ENCODE measurements around the gene CDCP2. TPM values are rescaled to one million over a fixed set of nuclear protein-coding genes. Genes with fewer than 3 reads are reported as not detected.
"Not testable (repeated sequence)": the region's sequence is repeated elsewhere in the genome, so short reads cannot be mapped to it uniquely, and the experiment has no call there.

CDCP2 gene
- total RNA-seq, 2 experiments from 2014 or later: not detected

DNA sequence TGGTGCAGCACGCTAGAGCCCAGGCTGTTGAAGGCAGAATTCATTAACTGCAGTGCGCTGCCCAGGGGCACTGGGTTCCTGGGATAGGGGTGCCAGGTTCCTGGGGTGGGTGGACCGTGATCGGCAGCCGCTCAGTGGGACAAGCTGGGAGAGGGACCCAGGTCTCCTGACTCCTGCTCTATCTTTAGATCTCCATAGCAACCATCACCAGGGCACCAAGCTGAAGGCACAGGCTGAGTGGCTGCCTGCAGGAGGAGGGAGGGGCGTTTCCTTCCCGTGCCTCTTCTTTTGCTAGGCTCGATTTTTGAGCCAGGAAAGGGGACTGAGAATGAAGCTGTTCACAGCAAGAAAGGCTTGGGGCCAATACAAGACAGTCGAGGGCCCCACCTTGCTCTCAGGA lies 20.9 kb upstream of the CDCP2 start:
- H3K4me1 Mint-ChIP-seq: peaks cover 4% of the 10 kb centered on the region
- no peak for DNase-seq
- H3K27ac Mint-ChIP-seq: no peak overlapping the region
- H3K36me3 Mint-ChIP-seq: peaks cover 5% of the 10 kb centered on the region
- H3K9me3 Mint-ChIP-seq: no peaks in the 10 kb centered on the region
- H3K4me3 Mint-ChIP-seq: no peak overlapping the region
- no peaks in the 10 kb centered on the region for H3K27me3 Mint-ChIP-seq

DNA sequence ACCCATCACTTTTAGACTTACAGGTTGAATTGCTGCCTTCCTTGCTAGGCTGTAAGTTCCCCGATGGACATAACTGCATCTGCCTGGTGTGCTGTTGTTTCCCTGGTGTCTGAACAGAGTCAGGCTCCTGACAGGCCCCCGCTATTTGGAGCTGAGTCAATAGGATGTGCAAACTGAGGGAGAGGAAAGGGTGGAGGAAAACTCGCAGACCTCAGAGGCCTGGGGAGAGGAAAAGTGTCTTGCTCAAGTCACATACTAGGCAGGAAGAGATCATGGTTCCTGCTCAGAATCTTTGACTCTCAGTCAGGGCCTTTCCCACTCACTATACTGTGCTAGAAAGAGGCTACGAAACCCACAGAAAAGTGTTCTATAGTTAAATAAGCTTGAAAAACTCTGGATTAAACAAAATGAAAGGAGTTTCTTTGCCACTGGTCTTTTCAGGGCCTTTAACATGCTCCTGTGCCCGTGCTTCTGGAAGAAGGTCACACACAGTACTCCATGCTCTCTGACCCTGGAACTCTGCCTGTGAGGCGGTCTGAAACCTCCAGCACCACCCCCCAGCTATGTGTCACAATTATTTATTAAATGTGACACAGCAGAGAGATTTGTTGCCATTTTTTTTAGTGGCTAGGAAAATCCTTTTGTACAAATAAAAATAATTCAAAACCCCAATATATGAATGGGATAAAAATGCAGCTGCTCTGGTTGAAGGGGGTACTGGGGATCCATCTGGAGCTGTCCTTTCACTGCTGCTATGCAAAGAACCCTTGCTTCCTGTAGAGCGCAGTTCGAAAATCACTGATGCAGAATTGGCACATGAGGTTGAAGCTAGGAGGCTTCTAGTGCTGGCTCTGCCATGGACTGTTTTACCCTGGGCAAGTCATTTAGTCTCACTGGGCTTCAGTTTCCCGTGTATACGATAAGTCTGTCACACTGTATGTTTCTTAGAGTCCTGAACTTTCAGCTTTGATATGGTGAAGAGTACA lies 20.1 kb upstream of the CDCP2 start:
- no peaks in the 10 kb centered on the region for H3K27me3 Mint-ChIP-seq
- no peak overlapping the region for H3K27ac Mint-ChIP-seq
- DNase-seq: no peak
- H3K36me3 Mint-ChIP-seq: peaks cover 3% of the 10 kb centered on the region
- H3K4me1 Mint-ChIP-seq: peaks cover 4% of the 10 kb centered on the region
- no peaks in the 10 kb centered on the region for H3K9me3 Mint-ChIP-seq
- no peak overlapping the region for H3K4me3 Mint-ChIP-seq

DNA sequence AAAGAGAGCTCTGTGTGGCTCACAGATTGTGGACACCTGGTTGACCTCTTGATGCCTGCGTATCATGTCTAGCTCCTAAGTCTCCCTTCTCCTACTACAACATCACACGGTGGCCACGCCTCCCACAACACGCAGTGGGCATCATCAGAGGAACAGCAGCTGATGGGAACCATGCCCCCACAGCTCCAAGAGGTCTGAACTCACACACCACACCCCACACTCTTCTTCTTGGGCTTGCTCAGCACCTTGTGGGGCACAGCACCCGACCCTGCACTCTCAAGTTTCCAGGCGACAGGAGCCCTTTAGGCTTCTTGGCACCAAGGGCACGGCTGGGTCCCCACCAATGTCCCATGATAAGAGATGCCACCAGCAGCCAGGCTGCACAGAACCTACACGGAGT lies 18.8 kb upstream of the CDCP2 start:
- DNase-seq: no peak
- Mint-ChIP-seq H3K4me3 (no peak overlapping the region), H3K4me1 (peaks cover 4% of the 10 kb centered on the region), H3K9me3 (no peaks in the 10 kb centered on the region), H3K36me3 (peaks cover 3% of the 10 kb centered on the region), H3K27me3 (no peaks in the 10 kb centered on the region), H3K27ac (no peak overlapping the region)

DNA sequence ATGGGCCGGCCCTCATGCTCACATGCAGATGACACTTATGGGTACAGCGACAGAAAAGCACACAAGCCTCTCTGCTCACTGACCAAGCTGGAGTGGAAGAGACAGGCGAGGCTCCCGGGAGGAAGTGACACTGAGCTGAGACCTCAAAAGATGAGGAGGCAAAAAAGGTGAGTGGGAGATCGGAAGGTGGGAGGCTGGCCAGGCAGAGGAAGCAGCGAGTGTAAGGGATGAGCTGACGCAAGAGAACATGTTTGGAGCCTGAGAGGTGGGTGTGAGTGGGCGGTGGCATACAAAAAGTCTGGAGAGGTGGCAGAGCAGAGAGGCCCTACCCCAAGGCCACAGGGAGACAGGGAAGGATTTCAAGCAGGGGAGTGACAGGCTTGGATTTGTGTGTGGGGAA lies 18.2 kb upstream of the CDCP2 start:
- Mint-ChIP-seq H3K9me3 (no peaks in the 10 kb centered on the region), H3K27ac (no peak overlapping the region), H3K27me3 (no peaks in the 10 kb centered on the region), H3K4me1 (peaks cover 4% of the 10 kb centered on the region), H3K4me3 (no peak overlapping the region), H3K36me3 (peaks cover 3% of the 10 kb centered on the region)
- DNase-seq: no peak

DNA sequence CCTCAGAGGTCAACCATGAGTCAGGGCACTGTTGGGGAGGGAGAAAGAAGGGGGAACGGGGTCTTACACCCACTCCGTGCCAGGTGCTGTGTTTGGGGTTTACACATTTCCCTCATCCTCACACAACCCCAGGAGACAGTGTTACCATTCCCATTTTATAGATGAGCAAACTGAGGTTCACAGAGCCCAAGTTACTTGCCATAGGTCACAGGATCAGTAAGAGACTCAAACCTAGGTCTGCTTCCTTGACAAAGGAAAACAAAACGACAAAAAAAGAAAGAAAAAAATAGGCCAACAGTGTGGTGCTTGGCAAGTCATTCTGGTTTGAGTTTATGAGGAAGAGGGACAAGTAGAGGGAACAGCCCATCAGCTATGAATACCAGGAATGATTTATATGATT lies 16.3 kb upstream of the CDCP2 start:
- Mint-ChIP-seq H3K27ac (no peak overlapping the region), H3K36me3 (no peaks in the 10 kb centered on the region), H3K4me1 (peaks cover 4% of the 10 kb centered on the region), H3K4me3 (no peak overlapping the region), H3K9me3 (no peaks in the 10 kb centered on the region), H3K27me3 (no peaks in the 10 kb centered on the region)
- no peak for DNase-seq

DNA sequence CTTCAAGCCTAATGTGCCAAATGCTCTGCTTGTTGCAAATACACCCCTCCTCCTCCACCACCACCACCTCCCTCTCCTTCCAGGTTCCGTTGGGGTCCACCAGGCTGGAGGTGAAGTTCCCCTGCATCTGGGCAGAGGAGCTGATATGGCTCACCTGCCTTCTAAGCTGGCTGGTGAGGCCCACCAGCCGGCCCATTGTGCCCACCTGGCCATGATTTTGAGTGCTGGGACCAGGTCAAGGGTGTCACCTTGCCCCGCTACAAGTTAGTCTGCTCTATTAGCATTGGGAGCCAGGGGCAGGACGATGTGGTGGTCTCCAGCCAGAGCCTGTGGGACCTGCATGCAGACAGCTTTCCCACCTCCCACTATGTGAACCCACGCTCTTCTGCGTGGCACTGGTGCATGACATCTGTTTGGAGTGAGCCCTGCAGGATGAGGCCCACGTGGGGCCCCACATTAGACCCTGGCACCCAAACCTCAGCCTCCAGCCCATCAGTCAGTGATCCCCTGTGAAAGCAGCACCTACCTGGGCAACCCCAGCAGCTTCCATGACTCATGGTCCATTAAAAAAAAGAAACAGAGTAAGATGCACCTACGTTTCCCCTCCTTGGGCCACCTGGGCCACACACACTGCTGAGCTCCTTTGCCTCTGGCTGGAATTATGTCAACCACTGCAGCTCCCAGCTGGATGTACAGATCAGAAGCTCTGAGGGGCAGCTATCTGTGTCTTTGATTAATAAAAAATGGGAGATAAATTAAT lies 15.6 kb upstream of the CDCP2 start:
- Mint-ChIP-seq H3K4me3 (no peak overlapping the region), H3K36me3 (no peaks in the 10 kb centered on the region), H3K27me3 (no peaks in the 10 kb centered on the region), H3K27ac (no peak overlapping the region), H3K4me1 (peaks cover 4% of the 10 kb centered on the region), H3K9me3 (no peaks in the 10 kb centered on the region)
- DNase-seq: no peak

DNA sequence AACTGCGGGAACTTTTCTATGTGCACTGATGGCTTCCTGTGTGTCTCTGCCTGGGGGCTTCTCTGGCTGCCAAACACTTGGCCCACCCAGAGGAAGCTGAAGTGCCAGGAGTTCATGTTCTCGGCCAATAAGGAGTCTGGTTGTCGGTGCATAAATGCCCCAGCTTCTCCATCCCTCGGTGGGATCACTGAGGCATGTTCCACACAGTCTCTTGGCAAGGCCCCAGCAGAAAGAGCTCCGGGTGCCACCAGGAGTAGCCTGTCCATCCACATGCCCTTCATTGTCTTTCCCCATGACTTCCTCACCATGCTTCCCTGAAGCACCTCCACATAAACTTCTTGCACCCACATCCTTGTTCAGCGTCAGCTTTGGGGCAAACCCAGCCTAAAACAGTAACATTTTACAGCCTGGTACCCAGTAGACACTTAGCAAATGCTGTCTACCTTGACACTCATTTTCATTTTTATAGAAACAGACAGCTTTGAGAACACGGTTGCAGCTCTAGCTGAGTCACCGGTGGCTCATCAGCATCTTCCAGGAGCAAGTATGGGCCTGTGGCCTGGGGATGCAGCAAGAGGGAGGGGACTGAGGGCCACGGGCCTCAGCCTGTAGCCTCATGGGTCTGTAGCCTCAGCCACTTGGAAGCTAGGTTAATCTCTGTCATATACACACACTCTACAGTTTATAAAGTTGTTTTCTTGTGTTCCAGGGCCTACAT lies 14.8 kb upstream of the CDCP2 start:
- H3K9me3 Mint-ChIP-seq: no peaks in the 10 kb centered on the region
- H3K27me3 Mint-ChIP-seq: no peaks in the 10 kb centered on the region
- H3K4me1 Mint-ChIP-seq: peaks cover 4% of the 10 kb centered on the region
- DNase-seq: no peak
- no peaks in the 10 kb centered on the region for H3K36me3 Mint-ChIP-seq
- H3K27ac Mint-ChIP-seq: no peak overlapping the region
- H3K4me3 Mint-ChIP-seq: no peak overlapping the region

DNA sequence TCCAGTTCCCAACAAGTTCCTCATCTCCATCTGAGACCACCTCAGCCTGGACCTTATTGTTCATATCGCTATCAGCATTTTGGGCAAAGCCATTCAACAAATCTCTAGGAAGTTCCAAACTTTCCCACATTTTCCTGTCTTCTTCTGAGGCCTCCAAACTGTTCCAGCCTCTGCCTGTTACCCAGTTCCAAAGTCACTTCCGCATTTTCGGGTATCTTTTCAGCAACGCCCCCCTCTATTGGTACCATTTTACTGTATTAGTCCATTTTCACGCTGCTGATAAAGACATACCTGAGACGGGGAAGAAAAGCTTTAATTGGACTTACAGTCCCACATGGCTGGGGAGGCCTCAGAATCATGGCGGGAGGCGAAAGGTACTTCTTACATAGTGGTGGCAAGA lies 13.6 kb upstream of the CDCP2 start:
- not testable (repeated sequence) for H3K4me3 Mint-ChIP-seq, H3K27ac Mint-ChIP-seq, DNase-seq, H3K9me3 Mint-ChIP-seq, H3K27me3 Mint-ChIP-seq, H3K36me3 Mint-ChIP-seq, H3K4me1 Mint-ChIP-seq

DNA sequence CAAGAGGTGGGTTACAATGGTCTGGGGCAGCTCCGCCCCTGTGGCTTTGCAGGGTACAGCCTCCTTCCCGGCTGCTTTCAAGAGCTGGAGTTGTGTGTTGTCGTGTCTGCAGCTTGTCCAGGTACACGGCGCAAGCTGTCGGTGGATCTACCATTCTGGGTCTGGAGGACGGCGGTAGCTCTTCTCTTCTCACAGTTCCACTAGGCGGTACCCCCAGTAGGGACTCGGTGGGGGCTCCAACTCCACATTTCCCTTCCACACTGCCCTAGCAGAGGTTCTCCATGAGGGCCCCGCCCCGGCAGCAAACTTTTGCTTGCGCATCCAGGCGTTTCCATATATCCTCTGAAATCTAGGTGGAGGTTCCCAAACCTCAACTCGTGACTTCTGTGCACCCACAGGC lies 12.3 kb upstream of the CDCP2 start:
- Mint-ChIP-seq H3K9me3 (no peaks in the 10 kb centered on the region), H3K27me3 (no peaks in the 10 kb centered on the region), H3K36me3 (no peaks in the 10 kb centered on the region), H3K4me3 (no peak overlapping the region), H3K4me1 (no peaks in the 10 kb centered on the region), H3K27ac (no peak overlapping the region)
- DNase-seq: no peak

DNA sequence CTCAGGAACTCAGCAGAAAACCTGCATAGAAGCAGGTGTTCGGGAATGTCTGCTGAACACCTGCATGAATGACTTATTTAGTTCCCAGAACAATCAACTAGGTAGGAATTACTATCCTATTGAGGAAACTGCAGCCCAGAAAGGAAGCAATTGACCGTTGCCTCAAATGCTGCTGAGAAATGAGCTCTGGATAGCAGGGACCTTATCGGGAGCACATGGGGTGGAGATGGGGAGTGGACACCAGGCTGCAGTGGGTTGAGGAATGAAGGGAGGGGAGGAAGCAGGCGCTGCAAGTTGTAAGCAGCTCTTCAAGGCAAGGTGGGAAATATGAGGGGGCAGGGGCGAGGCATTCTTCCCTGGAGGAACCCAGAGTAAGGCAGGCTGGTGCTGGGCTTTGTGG lies 10.8 kb upstream of the CDCP2 start:
- no peak overlapping the region for H3K4me3 Mint-ChIP-seq
- H3K27ac Mint-ChIP-seq: no peak overlapping the region
- no peak for DNase-seq
- no peaks in the 10 kb centered on the region for H3K9me3 Mint-ChIP-seq
- no peaks in the 10 kb centered on the region for H3K4me1 Mint-ChIP-seq
- H3K36me3 Mint-ChIP-seq: no peaks in the 10 kb centered on the region
- no peaks in the 10 kb centered on the region for H3K27me3 Mint-ChIP-seq

DNA sequence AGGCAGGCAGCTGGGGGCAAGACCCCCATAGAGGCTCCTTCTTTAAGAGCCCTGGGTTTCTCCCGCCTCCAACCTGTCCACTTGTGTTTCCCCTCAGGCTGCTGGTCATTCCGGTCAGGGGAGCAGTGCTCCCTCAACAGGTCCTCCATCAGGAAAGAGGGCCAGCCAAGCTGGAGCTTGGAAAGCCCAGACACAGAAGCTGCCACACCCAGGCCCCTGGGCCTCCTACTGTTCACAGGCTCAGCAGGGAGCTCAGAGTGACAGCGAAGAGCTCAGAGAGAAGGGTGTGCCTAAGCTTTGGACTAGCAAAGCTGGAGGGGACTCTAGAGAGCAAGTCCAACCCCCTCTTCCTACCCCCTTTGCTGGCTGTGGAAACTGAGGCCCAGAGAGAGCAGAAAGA lies 10.3 kb upstream of the CDCP2 start:
- Mint-ChIP-seq H3K36me3 (no peaks in the 10 kb centered on the region), H3K4me3 (no peak overlapping the region), H3K27me3 (no peaks in the 10 kb centered on the region), H3K4me1 (no peaks in the 10 kb centered on the region), H3K9me3 (no peaks in the 10 kb centered on the region), H3K27ac (no peak overlapping the region)
- DNase-seq: no peak

DNA sequence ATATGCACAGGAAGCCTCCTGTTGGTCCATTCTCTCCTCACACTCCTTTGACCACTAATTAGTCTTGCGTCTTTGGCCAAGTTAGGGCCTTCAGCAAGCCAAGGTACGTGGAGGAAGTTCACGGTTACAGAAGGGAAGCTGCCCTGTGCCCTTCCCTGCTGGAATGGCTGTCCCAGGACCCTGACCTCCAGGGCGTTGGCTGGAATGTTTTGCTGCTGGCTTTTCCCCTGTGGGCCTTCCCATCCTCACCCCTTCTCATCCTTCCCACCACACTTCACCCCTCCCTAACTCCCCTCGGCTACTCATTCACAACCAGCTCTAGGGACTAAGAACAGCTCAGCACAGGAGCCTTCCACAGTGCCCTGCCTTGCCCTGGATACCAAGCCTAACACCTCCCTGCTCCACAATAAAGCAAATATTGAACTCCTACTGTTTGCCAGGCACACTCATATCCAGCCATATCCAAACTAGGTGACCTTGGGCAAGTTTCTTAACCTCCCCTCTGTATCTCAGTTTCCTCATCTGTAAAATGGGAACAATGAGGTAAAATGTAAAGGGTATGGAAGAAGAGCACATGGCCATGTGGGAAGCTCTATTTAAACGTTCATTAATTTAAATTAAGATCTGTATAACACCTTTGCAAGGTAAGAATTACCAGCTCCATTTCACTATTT lies 8.8 kb upstream of the CDCP2 start:
- Mint-ChIP-seq H3K4me3 (no peak overlapping the region), H3K27me3 (no peaks in the 10 kb centered on the region), H3K36me3 (no peaks in the 10 kb centered on the region), H3K9me3 (no peaks in the 10 kb centered on the region), H3K27ac (no peak overlapping the region), H3K4me1 (no peaks in the 10 kb centered on the region)
- no peak for DNase-seq

DNA sequence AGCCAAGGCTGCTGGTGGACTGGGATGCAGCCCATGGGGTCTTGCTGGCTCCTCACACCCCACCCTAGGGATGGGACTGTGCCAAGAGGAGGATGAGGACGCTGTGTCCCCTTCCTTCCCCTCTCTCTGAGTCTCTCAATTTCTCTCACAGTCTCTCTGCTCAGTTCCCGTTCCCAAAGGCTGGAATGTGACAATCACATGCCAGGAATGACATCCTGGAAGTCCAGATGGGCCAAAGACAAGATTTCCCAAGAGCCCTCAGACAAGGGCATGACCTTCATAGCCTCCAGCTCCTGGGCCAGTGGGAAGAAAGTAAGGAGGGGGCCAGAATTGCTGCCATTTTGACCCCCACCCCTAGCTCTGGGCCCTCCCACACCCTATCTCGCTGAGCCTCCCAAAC lies 7.6 kb upstream of the CDCP2 start:
- H3K9me3 Mint-ChIP-seq: no peaks in the 10 kb centered on the region
- no peaks in the 10 kb centered on the region for H3K36me3 Mint-ChIP-seq
- H3K4me1 Mint-ChIP-seq: no peaks in the 10 kb centered on the region
- DNase-seq: no peak
- no peak overlapping the region for H3K4me3 Mint-ChIP-seq
- H3K27ac Mint-ChIP-seq: no peak overlapping the region
- H3K27me3 Mint-ChIP-seq: no peaks in the 10 kb centered on the region

DNA sequence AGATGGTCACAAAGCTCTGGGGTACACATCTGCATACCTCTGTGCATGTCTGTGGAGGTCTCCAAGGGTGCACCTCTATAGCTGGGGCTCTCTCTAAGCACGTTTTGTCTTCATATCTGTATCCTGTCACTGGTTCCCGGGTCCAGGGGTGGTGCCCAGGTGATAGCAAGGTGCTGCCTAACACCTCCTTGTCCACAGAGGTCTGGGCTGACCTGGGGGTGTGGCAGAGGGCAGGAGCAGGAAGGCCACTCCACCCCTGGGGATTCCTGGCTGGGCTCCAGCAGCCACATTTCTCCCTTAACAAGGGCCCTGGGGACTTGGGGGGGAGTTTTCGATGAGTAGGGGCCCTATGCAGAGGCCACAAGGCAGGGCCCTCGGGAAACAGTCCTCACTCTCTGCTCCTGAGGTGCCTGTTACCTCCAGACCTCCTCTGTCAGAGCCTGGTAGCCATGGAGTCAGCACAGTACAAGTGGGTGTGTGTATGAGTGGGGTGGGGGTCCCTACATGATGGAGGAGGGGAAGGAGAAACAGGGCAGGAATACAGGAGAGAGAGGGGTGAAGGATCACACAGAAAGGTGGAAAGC lies 7.0 kb upstream of the CDCP2 start:
- no peaks in the 10 kb centered on the region for H3K27me3 Mint-ChIP-seq
- H3K4me1 Mint-ChIP-seq: no peaks in the 10 kb centered on the region
- no peak overlapping the region for H3K4me3 Mint-ChIP-seq
- no peak overlapping the region for H3K27ac Mint-ChIP-seq
- H3K36me3 Mint-ChIP-seq: no peaks in the 10 kb centered on the region
- H3K9me3 Mint-ChIP-seq: no peaks in the 10 kb centered on the region
- DNase-seq: no peak
